Measurements from ENCODE around the gene SAT2. TPM values are rescaled to one million over a fixed set of nuclear protein-coding genes. Genes with fewer than 3 reads are reported as not detected.

Gene SAT2
- total and polyA plus RNA-seq, 9 donors, result 89.5 to 235 (median 145) TPM

GRCh38 chr17:7577327-7578199 is 50.1 kb downstream of the SAT2 start:
- Histone ChIP-seq H3K36me3 (no peaks in the 10 kb centered on the region), H3K9me3 (no peaks in the 10 kb centered on the region), H3K4me1 (ENCODE audit: insufficient read depth) (peaks cover 9% of the 10 kb centered on the region), H3K27ac (no peak overlapping the region), H3K4me3 (no peak overlapping the region), H3K27me3 (no peaks in the 10 kb centered on the region)
- no peak for TF ChIP-seq CTCF (IDR thresholded peaks at IDR 0.05)
- no peak for TF ChIP-seq POLR2A (IDR thresholded peaks at IDR 0.05)
- intact Hi-C loops (cut with DNase I), result no loop called here
- 64 to 70% (median 64%) methylated on average over 17 of the region's 17 CpGs for WGBS, 3 donors
- no peak for DNase-seq

GRCh38 chr17:7576432-7576937 is 51.1 kb downstream of the SAT2 start:
- Histone ChIP-seq H3K4me1 (ENCODE audit: insufficient read depth) (peaks cover 3% of the 10 kb centered on the region), H3K9me3 (no peaks in the 10 kb centered on the region), H3K27ac (no peak overlapping the region), H3K4me3 (no peak overlapping the region), H3K27me3 (no peaks in the 10 kb centered on the region), H3K36me3 (no peaks in the 10 kb centered on the region)
- TF ChIP-seq POLR2A (IDR thresholded peaks at IDR 0.05), result no peak
- TF ChIP-seq EP300 (IDR thresholded peaks at IDR 0.05), result no peak
- TF ChIP-seq CTCF (IDR thresholded peaks at IDR 0.05), result no peak
- 70 to 79% (median 71%) methylated on average over 14 of the region's 14 CpGs for WGBS, 3 donors
- DNase-seq, result no peak
- intact Hi-C loops (cut with DNase I), result no loop called here

Small RNA genes within 50 kb of the gene (small RNA-seq; reads per million reads assigned to genes)
- gene CD68 (not detected), gene SNORD10 (not detected)

Other genes starting within 250 kb of the SAT2 start
- gene TNK1, start 246.7 kb downstream of the SAT2 start, total RNA-seq, result 1 to 10 TPM; 5.0 to 8.3 (median 6.4) TPM
- gene TNK1, start 246.7 kb downstream of the SAT2 start, polyA plus RNA-seq, result 1 to 10 TPM in 1 of 2 donors, under 1 TPM in 1; 0.85 to 3.6 TPM
- 10 to 100 TPM; 11.0 to 52.4 (median 33.8) TPM for gene PLSCR3, start 233.3 kb downstream of the SAT2 start, total RNA-seq
- 10 to 100 TPM in 1 of 2 donors, 1 to 10 TPM in 1; 7.1 to 40.9 TPM for gene PLSCR3, start 233.3 kb downstream of the SAT2 start, polyA plus RNA-seq
- gene TMEM256, start 223.7 kb downstream of the SAT2 start, total RNA-seq, result 100 to 1,000 TPM in 2 of 7 donors, 10 to 100 TPM in 5; 57.0 to 133 (median 85.2) TPM
- gene TMEM256, start 223.7 kb downstream of the SAT2 start, polyA plus RNA-seq, result 100 to 1,000 TPM in 1 of 2 donors, 10 to 100 TPM in 1; 44.0 to 128 TPM
- 10 to 100 TPM; 11.4 to 76.2 (median 53.9) TPM for gene NLGN2, start 220.0 kb downstream of the SAT2 start, total RNA-seq
- 10 to 100 TPM; 16.9 to 30.2 TPM for gene NLGN2, start 220.0 kb downstream of the SAT2 start, polyA plus RNA-seq
- gene SPEM1, start 207.5 kb downstream of the SAT2 start, total RNA-seq, result not detected
- gene SPEM1, start 207.5 kb downstream of the SAT2 start, polyA plus RNA-seq, result not detected
- not detected for gene SPEM2, start 202.2 kb downstream of the SAT2 start, total RNA-seq
- gene SPEM2, start 202.2 kb downstream of the SAT2 start, polyA plus RNA-seq, result not detected
- not detected for gene SPEM3, start 199.0 kb downstream of the SAT2 start, total RNA-seq
- not detected for gene SPEM3, start 199.0 kb downstream of the SAT2 start, polyA plus RNA-seq
- gene TMEM102, start 192.4 kb downstream of the SAT2 start, total RNA-seq, result 1 to 10 TPM in 5 of 7 donors, under 1 TPM in 2; 0.43 to 8.3 (median 1.5) TPM
- gene TMEM102, start 192.4 kb downstream of the SAT2 start, polyA plus RNA-seq, result 1 to 10 TPM in 1 of 2 donors, under 1 TPM in 1; 0.61 to 1.2 TPM
- gene FGF11, start 188.3 kb downstream of the SAT2 start, total RNA-seq, result 1 to 10 TPM in 2 of 7 donors, under 1 TPM in 5; 0.10 to 4.2 (median 0.61) TPM
- gene FGF11, start 188.3 kb downstream of the SAT2 start, polyA plus RNA-seq, result 1 to 10 TPM in 1 of 2 donors, under 1 TPM in 1; 0.25 to 5.1 TPM
- gene CHRNB1, start 182.8 kb downstream of the SAT2 start, total RNA-seq, result 10 to 100 TPM in 2 of 7 donors, 1 to 10 TPM in 5; 3.2 to 13.5 (median 7.6) TPM
- gene CHRNB1, start 182.8 kb downstream of the SAT2 start, polyA plus RNA-seq, result 1 to 10 TPM; 5.9 to 7.8 TPM
- gene ZBTB4, start 148.2 kb downstream of the SAT2 start, total RNA-seq, result 100 to 1,000 TPM in 3 of 7 donors, 10 to 100 TPM in 4; 39.3 to 123 (median 85.5) TPM
- gene ZBTB4, start 148.2 kb downstream of the SAT2 start, polyA plus RNA-seq, result 10 to 100 TPM; 53.8 to 84.5 TPM
- not detected for gene SLC35G6, start 146.4 kb downstream of the SAT2 start, total RNA-seq
- gene SLC35G6, start 146.4 kb downstream of the SAT2 start, polyA plus RNA-seq, result not detected
- gene POLR2A, start 143.5 kb downstream of the SAT2 start, total RNA-seq, result 100 to 1,000 TPM in 2 of 7 donors, 10 to 100 TPM in 5; 39.5 to 110 (median 88.2) TPM
- 10 to 100 TPM; 26.7 to 74.5 TPM for gene POLR2A, start 143.5 kb downstream of the SAT2 start, polyA plus RNA-seq
- gene TNFSF12, start 78.8 kb downstream of the SAT2 start, total RNA-seq, result 10 to 100 TPM; 37.3 to 78.3 (median 59.6) TPM
- gene TNFSF12, start 78.8 kb downstream of the SAT2 start, polyA plus RNA-seq, result 10 to 100 TPM; 26.6 to 70.1 TPM
- gene TNFSF13, start 69.1 kb downstream of the SAT2 start, total RNA-seq, result 10 to 100 TPM; 10.4 to 38.8 (median 21.7) TPM
- 10 to 100 TPM; 16.9 to 33.1 TPM for gene TNFSF13, start 69.1 kb downstream of the SAT2 start, polyA plus RNA-seq
- gene SENP3, start 65.9 kb downstream of the SAT2 start, total RNA-seq, result 10 to 100 TPM; 31.2 to 44.2 (median 42.1) TPM
- gene SENP3, start 65.9 kb downstream of the SAT2 start, polyA plus RNA-seq, result 100 to 1,000 TPM in 1 of 2 donors, 10 to 100 TPM in 1; 45.6 to 104 TPM
- 10 to 100 TPM in 5 of 7 donors, 1 to 10 TPM in 2; 5.2 to 72.0 (median 14.8) TPM for gene CD68, start 48.2 kb downstream of the SAT2 start, total RNA-seq
- 100 to 1,000 TPM in 1 of 2 donors, 10 to 100 TPM in 1; 22.2 to 132 TPM for gene CD68, start 48.2 kb downstream of the SAT2 start, polyA plus RNA-seq
- gene MPDU1, start 44.0 kb downstream of the SAT2 start, total RNA-seq, result 10 to 100 TPM; 13.0 to 60.1 (median 19.6) TPM
- 10 to 100 TPM; 26.2 to 87.9 TPM for gene MPDU1, start 44.0 kb downstream of the SAT2 start, polyA plus RNA-seq
- 10 to 100 TPM in 3 of 7 donors, 1 to 10 TPM in 4; 5.0 to 17.3 (median 9.6) TPM for gene SOX15, start 37.7 kb downstream of the SAT2 start, total RNA-seq
- gene SOX15, start 37.7 kb downstream of the SAT2 start, polyA plus RNA-seq, result 10 to 100 TPM in 1 of 2 donors, 1 to 10 TPM in 1; 2.7 to 15.8 TPM
- gene FXR2, start 12.9 kb downstream of the SAT2 start, total RNA-seq, result 10 to 100 TPM; 13.8 to 32.3 (median 24.2) TPM
- 10 to 100 TPM; 26.6 to 36.1 TPM for gene FXR2, start 12.9 kb downstream of the SAT2 start, polyA plus RNA-seq
- gene SHBG, start 2.3 kb upstream of the SAT2 start, total RNA-seq, result 1 to 10 TPM in 4 of 7 donors, under 1 TPM in 3; 0.69 to 1.3 (median 1.1) TPM
- gene SHBG, start 2.3 kb upstream of the SAT2 start, polyA plus RNA-seq, result under 1 TPM; 0.63 to 0.67 TPM
- gene ATP1B2, start 23.1 kb upstream of the SAT2 start, total RNA-seq, result 10 to 100 TPM in 5 of 7 donors, 1 to 10 TPM in 2; 3.6 to 74.5 (median 34.1) TPM
- gene ATP1B2, start 23.1 kb upstream of the SAT2 start, polyA plus RNA-seq, result 10 to 100 TPM; 15.3 to 35.1 TPM
- 100 to 1,000 TPM in 1 of 7 donors, 10 to 100 TPM in 6; 16.3 to 124 (median 73.5) TPM for gene TP53, start 59.7 kb upstream of the SAT2 start, total RNA-seq
- 10 to 100 TPM; 29.7 to 43.7 TPM for gene TP53, start 59.7 kb upstream of the SAT2 start, polyA plus RNA-seq
- 10 to 100 TPM in 1 of 7 donors, 1 to 10 TPM in 6; 1.1 to 10.1 (median 6.9) TPM for gene WRAP53, start 60.7 kb upstream of the SAT2 start, total RNA-seq
- gene WRAP53, start 60.7 kb upstream of the SAT2 start, polyA plus RNA-seq, result 1 to 10 TPM; 4.3 to 6.1 TPM
- gene EFNB3, start 77.4 kb upstream of the SAT2 start, total RNA-seq, result 10 to 100 TPM in 1 of 7 donors, 1 to 10 TPM in 6; 1.6 to 11.7 (median 3.3) TPM
- 1 to 10 TPM; 5.1 to 5.9 TPM for gene EFNB3, start 77.4 kb upstream of the SAT2 start, polyA plus RNA-seq
- gene DNAH2, start 89.9 kb upstream of the SAT2 start, total RNA-seq, result 10 to 100 TPM in 1 of 7 donors, 1 to 10 TPM in 5, under 1 TPM in 1; 0.88 to 10.3 (median 2.7) TPM
- gene DNAH2, start 89.9 kb upstream of the SAT2 start, polyA plus RNA-seq, result 1 to 10 TPM; 1.0 to 2.5 TPM
- gene KDM6B, start 206.4 kb upstream of the SAT2 start, total RNA-seq, result 10 to 100 TPM; 13.7 to 80.8 (median 71.9) TPM
- gene KDM6B, start 206.4 kb upstream of the SAT2 start, polyA plus RNA-seq, result 10 to 100 TPM in 1 of 2 donors, 1 to 10 TPM in 1; 9.1 to 36.9 TPM
- gene TMEM88, start 227.2 kb upstream of the SAT2 start, total RNA-seq, result 10 to 100 TPM in 3 of 7 donors, 1 to 10 TPM in 4; 2.1 to 11.9 (median 8.2) TPM
- 10 to 100 TPM in 1 of 2 donors, 1 to 10 TPM in 1; 5.5 to 17.8 TPM for gene TMEM88, start 227.2 kb upstream of the SAT2 start, polyA plus RNA-seq
- gene NAA38, start 229.7 kb upstream of the SAT2 start, total RNA-seq, result 10 to 100 TPM; 46.4 to 82.8 (median 54.6) TPM
- gene NAA38, start 229.7 kb upstream of the SAT2 start, polyA plus RNA-seq, result 10 to 100 TPM in 1 of 2 donors, 1 to 10 TPM in 1; 4.6 to 59.1 TPM
- gene CYB5D1, start 230.2 kb upstream of the SAT2 start, total RNA-seq, result 10 to 100 TPM in 6 of 7 donors, 1 to 10 TPM in 1; 7.0 to 18.8 (median 16.1) TPM
- gene CYB5D1, start 230.2 kb upstream of the SAT2 start, polyA plus RNA-seq, result 10 to 100 TPM; 10.8 to 22.2 TPM